GM18909 (cell line): ENCODE data around the gene ADRA2C.

Source experiments
- ATAC-seq: cut with Tn5 transposase; IDR thresholded peaks from one replicate; pipeline ENCODE4 v1.9.1; 2021; ENCODE audit warnings: mild to moderate bottlenecking; ENCODE audit not compliant: unreplicated experiment, poor library complexity

Gene ADRA2C

DNA sequence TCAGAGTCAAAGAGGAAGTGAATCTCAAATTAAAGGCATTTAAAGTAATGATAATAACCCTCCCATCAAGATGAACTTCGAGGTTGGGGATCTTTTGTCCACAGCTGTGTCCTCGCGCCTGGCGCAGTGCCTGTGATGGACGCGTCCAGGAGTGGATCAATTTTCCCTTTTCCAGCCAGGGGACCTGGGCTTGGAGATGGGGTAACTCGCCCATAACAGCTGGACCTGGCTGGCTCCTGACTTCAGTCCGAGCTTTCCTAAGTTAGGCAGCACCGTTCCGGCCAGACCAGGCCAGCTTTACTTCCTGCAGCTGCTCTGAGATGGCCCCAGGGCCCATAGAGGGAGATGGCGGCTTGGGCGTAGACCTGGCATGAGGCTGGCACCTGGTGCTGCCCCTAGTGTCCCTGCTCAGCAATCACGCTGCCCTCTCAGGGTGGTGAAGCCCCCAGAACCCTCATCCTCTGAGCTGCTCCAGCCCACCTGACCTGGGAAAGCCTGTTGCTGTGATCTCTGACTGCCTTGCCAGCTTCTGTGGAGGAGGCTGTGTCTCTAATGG is 23.9 kb downstream of the ADRA2C start:
- ATAC-seq = no peak

DNA sequence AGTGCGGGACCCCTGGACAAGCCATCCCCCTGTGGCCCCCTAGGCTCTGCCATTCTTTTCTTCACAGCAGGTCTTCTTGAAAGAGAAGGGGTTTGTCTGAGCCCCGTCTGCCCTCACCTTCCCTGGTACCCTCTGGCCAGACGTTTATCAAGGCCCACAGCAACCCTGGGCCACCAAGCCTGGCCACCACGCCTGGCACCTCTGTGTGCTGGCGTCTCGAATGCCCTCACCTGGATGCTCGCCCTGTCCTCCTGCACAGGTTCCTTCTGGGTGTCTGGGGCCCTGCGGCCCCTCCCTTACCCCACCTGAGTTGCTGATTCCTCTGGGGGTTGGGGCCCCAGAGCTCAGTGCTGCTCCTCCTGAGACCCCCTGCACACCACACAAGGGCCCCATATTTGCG is 25.1 kb downstream of the ADRA2C start:
- ATAC-seq = no peak

DNA sequence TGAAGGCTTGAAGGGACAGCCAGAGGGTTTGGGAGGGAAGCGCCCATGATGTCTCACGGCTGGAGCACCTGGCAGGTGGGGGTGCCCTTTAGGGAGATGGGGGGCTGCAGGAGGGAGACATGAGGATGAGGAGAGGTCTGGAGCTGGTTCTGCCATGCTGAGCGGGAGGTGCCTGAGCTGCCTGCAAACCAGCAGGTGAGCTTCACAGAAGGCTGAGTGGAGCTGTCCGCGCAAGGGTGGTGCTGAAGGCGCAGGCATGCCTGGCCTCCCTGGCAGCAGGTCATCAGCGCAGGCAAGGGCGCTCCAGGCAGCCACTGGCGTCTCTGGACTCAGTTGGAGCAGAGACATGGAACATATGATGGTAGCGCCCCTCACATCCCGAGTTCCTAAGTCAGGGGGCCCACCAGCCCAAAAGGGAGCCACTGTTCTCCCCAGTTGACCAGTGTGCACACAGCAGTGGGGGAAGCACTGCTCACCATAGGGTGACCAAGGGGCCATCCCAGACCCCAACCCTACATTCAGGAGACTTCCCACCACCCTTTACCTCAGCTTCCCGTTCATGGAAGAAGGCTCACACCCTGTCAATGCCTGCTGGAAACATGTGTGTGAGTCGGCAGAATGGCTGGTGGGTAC is 25.8 kb downstream of the ADRA2C start:
- ATAC-seq = no peak

DNA sequence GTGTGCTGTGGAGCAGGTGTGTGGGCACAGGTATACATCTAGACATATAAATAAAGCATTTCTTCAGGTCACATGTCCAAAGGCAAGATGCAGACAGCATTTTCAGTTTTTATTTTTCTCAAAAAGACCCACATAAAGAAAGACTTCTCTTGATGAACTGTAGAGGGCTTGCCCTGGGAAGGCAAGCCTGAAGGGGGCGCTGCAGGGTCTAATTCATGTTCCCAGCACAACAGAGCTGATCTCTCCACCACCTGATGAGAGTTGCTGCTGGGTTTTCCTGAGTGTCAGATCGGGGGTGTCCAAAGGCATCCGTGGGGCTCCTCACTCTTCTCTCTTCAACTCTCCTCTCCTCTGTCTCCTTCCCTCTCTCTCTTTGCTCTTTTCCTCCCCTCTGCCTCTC is 26.6 kb downstream of the ADRA2C start:
- ATAC-seq = no peak

DNA sequence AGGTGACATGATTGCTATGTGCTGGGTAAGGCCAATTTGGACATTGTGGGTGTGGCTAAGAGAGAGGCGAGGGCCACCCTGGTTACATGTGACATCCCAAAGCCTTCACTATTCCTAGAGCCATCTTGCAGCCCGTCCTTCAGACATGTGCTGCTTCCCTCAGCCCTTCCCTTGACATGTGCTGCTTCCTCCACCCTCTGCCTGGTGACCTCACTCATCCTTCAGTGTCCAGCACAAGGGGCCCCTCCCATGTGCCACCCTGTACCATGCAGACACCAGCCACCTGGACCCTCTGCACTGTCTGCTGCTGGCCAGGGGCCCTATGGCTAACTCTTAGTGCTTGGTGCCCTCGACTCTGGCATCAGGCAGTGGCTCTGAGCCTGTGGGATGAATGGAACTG is 27.4 kb downstream of the ADRA2C start:
- ATAC-seq = no peak

DNA sequence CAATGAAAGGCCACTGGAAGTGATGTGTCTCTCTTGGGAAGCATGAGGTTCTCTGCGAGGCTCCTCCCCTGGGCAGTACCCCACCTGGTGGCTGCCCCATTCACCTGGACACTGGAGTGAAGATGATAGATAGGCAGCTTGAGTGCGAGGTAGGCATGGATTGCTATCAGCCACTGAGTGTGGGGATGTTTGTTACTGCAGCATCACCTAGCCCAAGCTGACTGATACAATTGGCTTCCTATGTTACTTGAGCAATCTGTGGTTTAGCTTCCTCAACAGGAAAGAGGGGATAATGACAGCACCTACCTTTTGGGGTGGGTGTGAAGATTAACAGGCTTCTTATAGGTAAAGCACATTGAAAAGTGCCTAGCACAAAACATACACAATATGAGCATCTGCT is 30.8 kb downstream of the ADRA2C start:
- ATAC-seq = no peak

DNA sequence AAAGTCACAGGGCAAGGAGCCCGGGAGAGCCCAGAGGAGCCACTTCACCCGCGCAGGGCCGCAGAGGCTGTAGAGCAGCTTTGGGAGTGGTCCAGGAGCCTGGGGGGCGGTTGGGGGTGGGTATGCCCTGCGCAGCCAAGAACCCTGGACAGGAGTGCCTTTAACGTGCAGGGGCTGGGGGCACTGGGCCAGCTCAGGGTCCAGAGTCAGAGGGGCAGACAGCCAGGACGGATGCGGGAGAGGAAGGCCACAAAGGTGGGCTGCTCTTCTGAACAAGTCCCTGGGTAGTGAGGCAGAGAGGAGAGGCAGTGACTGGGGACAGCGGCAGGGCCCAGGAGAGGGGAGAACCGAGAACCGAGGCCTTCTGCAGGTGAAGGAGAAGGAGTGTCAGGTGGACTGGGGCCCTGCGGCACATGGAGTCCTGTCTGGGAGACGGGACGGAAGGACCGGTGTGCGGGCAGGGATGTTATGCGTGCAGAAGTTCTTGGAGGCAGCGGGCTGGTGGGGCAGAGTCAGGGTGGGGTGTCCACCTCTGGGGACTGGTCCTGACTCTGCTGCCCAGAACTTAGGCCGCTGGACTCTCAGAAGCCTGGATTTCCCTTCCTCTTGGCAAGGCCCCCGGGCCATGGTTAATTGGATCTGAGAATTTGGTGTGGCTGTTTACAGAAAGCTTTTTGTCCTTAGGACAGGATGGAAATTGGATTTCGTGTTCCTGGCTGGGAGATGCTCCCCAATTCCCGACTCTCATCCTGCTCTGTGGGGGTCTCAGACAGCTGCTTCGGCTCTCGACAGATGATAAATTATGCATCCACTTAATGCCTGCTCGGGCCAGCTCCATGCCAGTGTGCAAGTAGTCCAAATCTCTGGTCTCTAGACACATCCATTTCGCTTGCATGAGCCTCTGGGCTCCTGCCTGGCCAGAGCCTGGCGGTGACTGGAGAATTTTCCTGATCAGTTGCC is 31.9 kb downstream of the ADRA2C start:
- ATAC-seq = no peak

DNA sequence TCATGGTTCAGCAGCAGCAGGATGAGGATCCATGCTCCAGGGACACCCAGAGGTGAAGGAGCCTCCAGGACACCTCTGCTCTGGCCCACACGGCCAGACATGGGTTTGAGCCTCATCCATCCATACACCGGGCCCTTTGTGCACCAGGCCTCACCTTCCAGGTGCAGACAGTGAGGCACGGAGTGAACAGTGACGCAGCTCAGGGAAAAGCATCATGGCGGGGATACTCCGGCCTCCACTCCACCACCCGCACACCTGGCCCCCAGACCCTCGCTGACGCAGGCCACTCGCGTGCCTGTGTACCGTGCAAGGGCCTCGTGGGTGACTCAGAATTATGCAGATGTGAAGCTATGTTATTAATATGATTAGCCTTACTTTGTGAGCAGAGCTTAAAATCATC is 33.3 kb downstream of the ADRA2C start:
- ATAC-seq = no peak

DNA sequence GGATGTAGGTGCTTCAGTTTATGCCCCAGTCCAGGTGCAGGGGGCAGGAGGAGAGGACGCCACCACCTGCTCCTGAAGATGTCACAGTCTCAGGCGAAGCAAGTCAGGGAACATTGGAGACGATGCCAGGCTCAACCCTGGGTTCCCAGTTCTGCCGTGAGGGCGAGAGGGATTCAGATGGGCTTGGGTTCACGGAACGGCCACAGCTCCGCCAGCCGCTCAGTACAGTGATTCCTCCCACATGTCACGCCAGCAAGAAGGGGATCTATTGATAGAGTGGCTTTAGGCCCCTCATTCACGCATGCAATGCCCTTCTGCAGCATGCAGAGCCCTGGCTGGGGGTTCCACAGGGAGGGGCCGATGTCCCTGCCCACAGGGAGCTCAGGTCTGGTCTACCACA is 34.2 kb downstream of the ADRA2C start:
- no peak for ATAC-seq

DNA sequence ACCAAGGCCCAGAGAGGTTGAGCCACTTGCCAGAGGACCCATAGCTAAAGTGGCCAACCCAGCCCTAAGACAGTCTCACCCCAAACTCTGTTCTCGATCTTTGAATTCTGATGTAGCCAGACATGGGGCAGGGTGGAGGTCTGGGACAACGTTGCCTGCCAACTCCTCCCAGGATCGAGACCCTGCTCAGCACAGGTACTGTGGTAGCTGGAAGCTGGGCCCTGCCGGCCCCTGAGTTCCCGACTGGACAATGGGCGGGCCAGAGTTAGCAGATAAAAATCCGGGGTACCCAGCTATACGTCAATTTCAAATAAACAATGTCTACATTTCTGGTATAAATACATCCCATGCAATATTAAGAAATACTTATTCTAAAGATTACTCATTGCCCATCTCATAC is 35.3 kb downstream of the ADRA2C start:
- no peak for ATAC-seq

DNA sequence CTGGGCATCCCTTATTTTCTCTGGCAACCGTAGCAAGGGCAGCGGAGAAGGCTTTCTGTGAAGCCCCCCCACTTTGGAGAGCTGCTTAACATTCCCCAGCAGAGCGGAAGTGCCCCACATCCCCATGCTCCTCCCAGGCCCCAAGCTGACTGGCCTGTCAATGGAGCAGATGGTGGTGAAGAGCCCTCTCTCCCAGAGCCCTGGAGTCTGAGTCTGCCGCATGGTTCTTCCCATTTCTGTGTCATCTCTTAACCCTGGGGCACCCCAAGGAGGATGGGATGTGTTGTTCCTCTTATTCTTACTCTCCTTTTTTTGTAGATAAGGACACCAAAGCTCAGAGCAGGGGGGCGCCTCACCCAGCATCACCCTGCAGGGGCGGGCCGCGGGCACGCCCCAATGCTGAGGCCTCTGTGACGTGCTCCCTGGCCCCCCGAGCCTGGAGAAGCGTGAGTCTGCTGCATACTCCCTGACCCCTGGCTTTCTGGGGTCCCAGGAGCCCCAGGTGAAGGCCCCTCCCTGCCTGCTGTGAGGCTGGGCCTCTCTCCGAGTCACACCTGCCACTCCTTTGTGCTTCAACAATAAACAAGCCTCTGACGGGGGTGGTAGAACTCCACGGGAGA is 35.9 kb downstream of the ADRA2C start:
- no peak for ATAC-seq

DNA sequence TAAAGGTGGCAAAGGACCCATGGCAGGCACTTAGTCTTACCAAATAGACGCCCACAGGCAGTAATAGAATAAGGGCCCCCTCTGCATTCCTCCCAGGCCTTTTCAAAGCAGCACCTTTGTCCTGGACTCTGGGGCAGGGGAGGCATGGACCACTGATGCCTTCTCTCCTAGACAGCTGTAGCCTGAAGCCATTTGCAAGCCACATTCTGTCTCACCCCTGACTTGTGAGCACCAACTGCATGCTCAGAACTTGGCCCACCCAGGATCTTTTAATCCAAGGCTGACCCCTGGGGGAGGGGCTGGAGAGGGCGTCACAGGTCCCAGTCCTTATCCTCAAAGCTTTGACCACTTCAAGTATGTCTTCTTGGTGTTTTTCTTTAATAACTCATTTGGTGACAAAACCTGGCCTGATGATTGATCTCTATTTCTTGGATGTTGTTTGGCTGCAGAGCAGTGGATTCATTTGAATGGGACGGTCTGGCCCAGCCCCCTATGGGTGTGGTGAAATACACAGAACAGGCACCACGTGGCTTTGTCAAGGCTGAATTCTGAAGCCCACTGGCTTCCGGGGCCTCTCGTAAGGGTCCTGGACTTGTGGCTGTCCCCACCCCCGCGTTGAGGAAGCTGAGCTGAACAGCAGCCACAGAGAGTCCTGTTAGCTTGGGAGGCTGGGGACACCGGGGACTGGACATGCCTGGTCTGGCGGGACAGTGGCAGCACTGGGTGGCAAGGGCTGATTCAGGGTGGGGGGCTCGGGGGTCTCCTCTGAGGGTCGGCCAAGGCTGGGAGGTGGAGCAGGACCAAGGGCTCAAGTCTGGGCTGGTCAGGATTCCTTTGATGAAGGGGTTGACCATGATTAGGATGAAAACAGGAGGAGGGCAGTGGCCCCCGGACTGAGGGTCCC is 36.6 kb downstream of the ADRA2C start:
- no peak for ATAC-seq

DNA sequence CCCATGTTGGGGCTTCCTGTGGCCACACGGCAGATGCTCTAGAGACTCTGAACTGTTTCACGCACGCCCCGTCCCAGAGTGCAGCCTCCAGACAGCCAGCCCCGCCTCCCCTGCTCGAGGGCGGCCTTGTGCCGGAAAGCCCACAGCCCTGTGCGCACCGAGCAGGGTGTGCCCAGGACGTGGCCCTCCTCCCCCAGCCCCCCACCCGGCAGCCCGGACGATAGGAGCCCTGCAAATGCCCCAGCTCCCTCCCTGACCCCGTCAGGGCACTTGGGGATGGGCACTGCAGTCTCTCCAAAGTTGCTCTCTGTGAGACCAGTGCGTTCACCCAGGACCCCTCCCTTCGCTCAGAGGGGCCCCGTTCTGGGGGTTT is 37.3 kb downstream of the ADRA2C start:
- no peak for ATAC-seq

DNA sequence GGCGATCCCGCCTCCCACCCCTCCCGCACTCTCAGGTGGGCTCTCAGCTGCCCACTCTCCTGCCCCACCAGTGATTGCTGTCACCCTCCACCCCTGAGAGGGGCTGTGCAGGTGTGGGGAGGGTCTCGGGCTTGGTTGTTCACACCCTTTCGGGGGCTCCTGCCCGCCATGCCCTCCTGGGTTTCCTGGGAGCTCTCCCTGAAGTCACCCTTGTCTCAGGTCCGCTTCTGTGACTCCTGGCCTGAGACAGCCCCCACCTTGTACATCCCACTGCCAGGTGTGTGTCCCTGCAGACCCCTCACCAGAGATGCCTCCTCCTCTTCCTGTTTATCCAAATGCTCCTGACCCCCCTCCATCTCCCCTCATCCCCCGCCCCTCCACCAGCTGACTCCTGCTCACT is 37.8 kb downstream of the ADRA2C start:
- ATAC-seq = no peak

DNA sequence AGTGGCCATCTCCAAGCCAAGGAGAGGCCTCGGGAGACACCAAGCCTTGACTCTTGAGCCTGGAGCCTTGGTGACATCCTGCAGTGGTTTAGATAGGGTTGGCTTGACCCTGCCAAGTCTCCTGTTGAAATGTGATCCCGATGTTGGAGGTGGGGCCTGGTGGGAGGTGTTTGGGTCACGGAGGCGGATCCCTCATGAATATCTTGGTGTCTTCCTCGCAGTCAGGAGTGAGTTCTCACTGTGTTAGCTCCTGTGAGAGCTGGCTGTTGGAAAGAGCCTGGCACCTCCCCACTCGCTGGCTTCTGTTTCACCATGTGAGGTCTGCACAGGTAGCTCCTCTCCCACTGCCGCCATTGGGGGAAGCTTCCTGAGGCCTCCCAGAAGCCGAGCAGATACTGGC is 38.8 kb downstream of the ADRA2C start:
- no peak for ATAC-seq

DNA sequence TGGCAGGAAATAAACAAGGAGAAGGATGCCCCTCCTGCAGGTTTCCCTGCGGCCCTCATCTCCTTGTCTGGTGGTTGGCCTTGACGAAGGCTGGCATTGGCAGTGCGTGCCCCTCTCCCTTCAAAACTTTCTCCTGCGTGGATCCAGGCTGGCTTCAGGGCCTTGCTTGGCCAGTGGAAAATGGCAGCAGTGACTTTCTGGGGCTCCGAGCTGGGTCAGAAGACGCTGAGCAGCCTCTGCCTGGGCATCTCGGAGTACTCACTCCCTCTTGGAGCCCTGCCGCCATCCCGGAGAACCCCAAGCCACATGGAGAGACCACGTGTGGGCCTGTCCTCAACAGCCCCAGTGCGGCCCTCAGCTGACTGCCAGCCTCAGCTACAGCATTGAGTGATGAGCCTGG is 39.5 kb downstream of the ADRA2C start:
- no peak for ATAC-seq

DNA sequence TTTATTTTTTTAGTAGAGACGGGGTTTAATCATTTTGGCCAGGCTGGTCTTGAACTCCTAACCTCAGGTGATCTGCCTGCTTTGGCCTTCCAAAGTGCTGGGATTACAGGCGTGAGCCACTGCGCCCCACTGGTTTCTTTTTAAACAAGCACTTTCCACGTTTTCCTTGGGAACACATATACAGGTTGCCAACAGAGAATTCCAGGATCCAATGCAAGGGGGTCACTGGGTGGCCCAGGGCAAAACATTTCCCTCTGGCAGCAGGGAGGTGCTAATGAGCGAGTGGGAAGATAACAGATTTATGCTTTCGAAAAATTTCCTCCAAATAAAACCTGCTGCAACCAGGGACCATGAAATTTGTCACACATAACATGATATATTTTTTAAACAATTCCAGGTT is 41.1 kb downstream of the ADRA2C start:
- no peak for ATAC-seq

DNA sequence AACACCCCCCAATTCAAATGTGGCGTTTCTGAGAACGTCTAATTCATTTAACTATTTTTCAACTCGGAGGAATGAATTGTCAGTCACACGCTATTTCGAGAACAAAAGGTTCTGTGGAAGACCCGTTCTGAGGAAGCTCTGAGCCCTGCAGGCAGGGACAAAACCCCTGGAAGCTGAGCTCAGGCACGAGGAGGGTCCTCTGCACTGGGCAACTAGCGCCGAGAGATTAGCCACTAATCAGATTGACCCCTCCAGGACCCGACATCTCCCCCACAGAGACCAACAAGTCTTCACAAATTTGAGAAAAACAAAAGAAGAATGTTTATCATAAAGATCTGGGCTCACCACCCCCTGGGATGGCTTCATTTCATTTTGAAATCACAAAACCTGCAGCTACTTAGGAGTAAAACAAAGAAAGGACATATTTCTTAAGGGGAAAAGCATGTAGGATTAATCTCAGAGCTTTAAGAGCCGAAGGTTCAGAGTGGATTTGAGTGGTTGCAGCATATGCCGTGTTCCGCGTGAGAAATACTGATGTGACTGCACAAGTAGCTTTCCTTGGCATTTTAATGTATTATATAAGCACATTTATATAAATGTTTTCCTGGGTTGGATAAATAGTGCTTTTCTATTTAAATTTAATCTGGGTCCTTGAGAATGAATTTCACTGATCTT is 41.8 kb downstream of the ADRA2C start:
- ATAC-seq = no peak

DNA sequence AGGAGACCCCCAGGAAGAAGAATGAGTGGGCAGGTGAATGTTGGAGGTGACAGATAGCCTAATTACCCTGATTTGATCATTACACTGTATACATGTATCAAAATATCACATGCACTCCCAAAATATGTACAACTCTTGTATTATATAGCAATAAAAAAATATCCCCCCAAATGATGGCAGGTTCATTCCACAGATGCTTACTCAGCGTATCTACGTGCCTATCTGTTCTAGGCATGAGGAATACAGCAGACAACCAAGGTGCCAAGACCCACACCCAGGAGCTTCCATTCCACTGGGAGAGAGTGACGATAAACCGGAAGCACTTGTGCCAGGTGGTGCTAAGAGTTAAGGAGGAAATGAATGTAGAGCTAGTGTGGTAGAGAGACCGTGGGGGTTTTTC is 42.4 kb downstream of the ADRA2C start:
- no peak for ATAC-seq

DNA sequence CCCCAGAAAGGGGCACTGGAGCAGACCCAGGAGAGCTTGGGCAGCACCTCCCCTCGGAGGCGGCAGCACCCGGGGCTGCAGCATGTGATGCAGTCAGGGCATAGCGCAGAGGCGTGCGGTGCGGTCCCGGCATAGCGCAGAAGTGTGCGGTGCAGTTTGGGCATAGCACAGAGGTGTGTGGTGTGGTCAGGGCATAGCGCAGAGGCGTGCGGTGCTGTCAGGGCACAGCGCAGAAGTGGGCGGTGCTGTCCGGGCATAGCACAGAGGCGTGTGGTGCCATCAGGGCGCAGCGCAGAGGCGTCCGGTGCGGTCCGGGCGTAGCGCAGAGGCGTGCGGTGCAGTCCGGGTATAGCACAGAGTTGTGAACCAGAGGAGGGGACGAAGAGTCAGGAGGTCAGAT is 42.8 kb downstream of the ADRA2C start:
- ATAC-seq = no peak
